ENCODE results near the gene IL1R1. TPM values are rescaled to one million over a fixed set of nuclear protein-coding genes. Genes with fewer than 3 reads are reported as not detected.

IL1R1 gene
- total RNA-seq, 1 donor from 2014 or later, result 1.7 TPM

- Histone ChIP-seq H3K4me3 (no peak overlapping the region), H3K9me3 (ENCODE audit: low read depth) (no peaks in the 10 kb centered on the region), H3F3A (ENCODE audit: low read depth) (no peaks in the 10 kb centered on the region), H3K27me3 (no peaks in the 10 kb centered on the region), H3K27ac (no peak overlapping the region), H2AFZ (replicated peaks) (no peak overlapping the region), H3K79me2 (ENCODE audit: low read depth) (no peaks in the 10 kb centered on the region), H4K20me1 (ENCODE audit: low read depth) (no peaks in the 10 kb centered on the region), H3K36me3 (no peaks in the 10 kb centered on the region), H3K4me2 (no peak overlapping the region), H3K4me1 (no peaks in the 10 kb centered on the region), H3K9ac (no peak overlapping the region)
- Mint-ChIP-seq H3K27ac (no peak overlapping the region), H3K9me3 (no peaks in the 10 kb centered on the region), H3K4me3 (no peak overlapping the region), H3K4me1 (peaks cover 7% of the 10 kb centered on the region), H3K36me3 (no peaks in the 10 kb centered on the region), H3K27me3 (ENCODE audit: insufficient read depth, low read depth) (peaks cover 6% of the 10 kb centered on the region)
- no peak for TF ChIP-seq CTCF (IDR thresholded peaks at IDR 0.05)
- no peak for TF ChIP-seq EZH2phosphoT487 (IDR thresholded peaks at IDR 0.05)
- TF ChIP-seq EZH2 (IDR thresholded peaks at IDR 0.05), result no peak
- no peak for DNase-seq (ENCODE audit: low spot score)
Measured at GRCh38 chr2:102096103-102096502, 46.4 kb upstream of the IL1R1 start.

- Histone ChIP-seq H3K4me1 (no peaks in the 10 kb centered on the region), H3K4me3 (no peak overlapping the region), H3K36me3 (no peaks in the 10 kb centered on the region), H3K9ac (no peak overlapping the region), H3K9me3 (ENCODE audit: low read depth) (no peaks in the 10 kb centered on the region), H2AFZ (replicated peaks) (no peak overlapping the region), H3K27me3 (no peaks in the 10 kb centered on the region), H4K20me1 (ENCODE audit: low read depth) (no peaks in the 10 kb centered on the region), H3K27ac (no peak overlapping the region), H3K4me2 (no peak overlapping the region), H3F3A (ENCODE audit: low read depth) (no peaks in the 10 kb centered on the region), H3K79me2 (ENCODE audit: low read depth) (no peaks in the 10 kb centered on the region)
- H3K27ac Mint-ChIP-seq, result no peak overlapping the region
- H3K36me3 Mint-ChIP-seq, result no peaks in the 10 kb centered on the region
- peaks cover 2% of the 10 kb centered on the region for H3K9me3 Mint-ChIP-seq
- peaks cover 5% of the 10 kb centered on the region for H3K4me1 Mint-ChIP-seq
- TF ChIP-seq EZH2phosphoT487 (IDR thresholded peaks at IDR 0.05) (no peak), EZH2 (IDR thresholded peaks at IDR 0.05) (no peak), CTCF (IDR thresholded peaks at IDR 0.05) (no peak)
- H3K4me3 Mint-ChIP-seq, result no peak overlapping the region
- peaks cover 11% of the 10 kb centered on the region for H3K27me3 Mint-ChIP-seq (ENCODE audit: insufficient read depth, low read depth)
- no peak for DNase-seq (ENCODE audit: low spot score)
Measured at GRCh38 chr2:102098756-102099155, 43.8 kb upstream of the IL1R1 start.

GRCh38 chr2:102099536-102100298, 42.8 kb upstream of the IL1R1 start:
- peaks cover 2% of the 10 kb centered on the region for H3K9me3 Mint-ChIP-seq
- no peak overlapping the region for H3K27ac Mint-ChIP-seq
- Histone ChIP-seq H3K9ac (no peak overlapping the region), H3K79me2 (ENCODE audit: low read depth) (no peaks in the 10 kb centered on the region), H3K36me3 (no peaks in the 10 kb centered on the region), H3K4me3 (no peak overlapping the region), H4K20me1 (ENCODE audit: low read depth) (no peaks in the 10 kb centered on the region), H3F3A (ENCODE audit: low read depth) (no peaks in the 10 kb centered on the region), H3K4me1 (no peaks in the 10 kb centered on the region), H3K9me3 (ENCODE audit: low read depth) (no peaks in the 10 kb centered on the region), H3K4me2 (no peak overlapping the region), H3K27me3 (no peaks in the 10 kb centered on the region), H3K27ac (no peak overlapping the region), H2AFZ (replicated peaks) (no peak overlapping the region)
- peaks cover 11% of the 10 kb centered on the region for H3K27me3 Mint-ChIP-seq (ENCODE audit: insufficient read depth, low read depth)
- TF ChIP-seq CTCF (IDR thresholded peaks at IDR 0.05), result no peak
- no peak for TF ChIP-seq EZH2 (IDR thresholded peaks at IDR 0.05)
- no peak for TF ChIP-seq EZH2phosphoT487 (IDR thresholded peaks at IDR 0.05)
- peaks cover 13% of the 10 kb centered on the region for H3K4me1 Mint-ChIP-seq
- DNase-seq (ENCODE audit: low spot score), result no peak
- H3K4me3 Mint-ChIP-seq, result no peak overlapping the region
- H3K36me3 Mint-ChIP-seq, result no peaks in the 10 kb centered on the region
